ENCODE measurements around the gene PFKFB4. TPM values are rescaled to one million over a fixed set of nuclear protein-coding genes. Genes with fewer than 3 reads are reported as not detected.
A peak's percentile ranks its signal among the peaks of the same experiment; 100 is the strongest.

Gene PFKFB4
- total and polyA plus RNA-seq, 5 donors from 2014 or later = 0.96 to 1.8 (median 1.5) TPM

GRCh38 chr3:48564022-48564421 lies 7.4 kb upstream of the PFKFB4 start:
- no peak overlapping the region for H3K4me3 Mint-ChIP-seq
- no peak overlapping the region for H3K27ac Mint-ChIP-seq
- no peak for DNase-seq

GRCh38 chr3:48563382-48563918 lies 6.8 kb upstream of the PFKFB4 start, which contains the start of gene UCN2:
UCN2 (minus strand) TSS chr3:48563781; CDS start chr3:48563124, 657 bp downstream.
- Mint-ChIP-seq H3K27ac (peak within 1 kb of the TSS in 1 of 3 donors; percentile 32), H3K4me3 (peak within 1 kb of the TSS in 1 of 4 donors; percentile 64), H3K9me3 (peaks cover 0 to 1% (median 0%) of the 10 kb centered on the region in 7 donors), H3K4me1 (peaks cover 0 to 3% (median under 1%) of the 10 kb centered on the region in 4 donors), H3K36me3 (no peaks in the 10 kb centered on the region), H3K27me3 (peaks cover 4% of the 10 kb centered on the region)
- Histone ChIP-seq H3K27ac (ENCODE audit: insufficient read depth, low read length, poor library complexity, severe bottlenecking) (no peak within 1 kb of the TSS), H3K4me3 (ENCODE audit: low read depth, low read length) (no peak within 1 kb of the TSS), H3K4me1 (ENCODE audit: control insufficient read depth, insufficient read depth, low read length, poor library complexity, severe bottlenecking) (no peaks in the 10 kb centered on the region), H3K36me3 (ENCODE audit: control insufficient read depth, insufficient read depth, low read length) (no peaks in the 10 kb centered on the region), H3K27me3 (ENCODE audit: control insufficient read depth, insufficient read depth, low read length) (no peaks in the 10 kb centered on the region), H3K9me3 (ENCODE audit: control insufficient read depth in 2 of 2, low read length in 2 of 2) (no peaks in the 10 kb centered on the region)
- DNase-seq = no peak
- ATAC-seq (ENCODE audit: low read depth in 2 of 2) = no peak

More at GRCh38 chr3:48564022-48564421, 7.4 kb upstream of the PFKFB4 start:
- H3K36me3 ChIP-seq (ENCODE audit: control insufficient read depth, insufficient read depth, low read length) = no peaks in the 10 kb centered on the region
- H3K4me3 ChIP-seq (ENCODE audit: low read depth, low read length) = no peak overlapping the region
- Mint-ChIP-seq H3K36me3 (no peaks in the 10 kb centered on the region), H3K4me1 (no peaks in the 10 kb centered on the region), H3K9me3 (peaks cover 0 to 1% (median 0%) of the 10 kb centered on the region in 7 donors), H3K27me3 (peaks cover 4% of the 10 kb centered on the region)
- ATAC-seq (ENCODE audit: low read depth in 2 of 2) = peak in 1 of 2 donors; percentile 37
- no peaks in the 10 kb centered on the region for H3K27me3 ChIP-seq (ENCODE audit: control insufficient read depth, insufficient read depth, low read length)
- no peaks in the 10 kb centered on the region for H3K4me1 ChIP-seq (ENCODE audit: control insufficient read depth, insufficient read depth, low read length, poor library complexity, severe bottlenecking)
- no peaks in the 10 kb centered on the region for H3K9me3 ChIP-seq (ENCODE audit: control insufficient read depth in 2 of 2, low read length in 2 of 2)
- no peak overlapping the region for H3K27ac ChIP-seq (ENCODE audit: insufficient read depth, low read length, poor library complexity, severe bottlenecking)

- Mint-ChIP-seq H3K4me3 (peak overlapping the region in 1 of 4 donors; percentile 64), H3K27me3 (peaks cover 4% of the 10 kb centered on the region), H3K9me3 (peaks cover 0 to 1% (median 0%) of the 10 kb centered on the region in 7 donors), H3K4me1 (peaks cover 4 to 8% (median 5%) of the 10 kb centered on the region in 4 donors), H3K36me3 (no peaks in the 10 kb centered on the region), H3K27ac (peak overlapping the region in 1 of 3 donors; percentile 32)
- no peaks in the 10 kb centered on the region for H3K9me3 ChIP-seq (ENCODE audit: control insufficient read depth in 2 of 2, low read length in 2 of 2)
- ATAC-seq (ENCODE audit: low read depth in 2 of 2) (no peak), DNase-seq (no peak)
- no peaks in the 10 kb centered on the region for H3K27me3 ChIP-seq (ENCODE audit: control insufficient read depth, insufficient read depth, low read length)
- no peaks in the 10 kb centered on the region for H3K36me3 ChIP-seq (ENCODE audit: control insufficient read depth, insufficient read depth, low read length)
- H3K4me1 ChIP-seq (ENCODE audit: control insufficient read depth, insufficient read depth, low read length, poor library complexity, severe bottlenecking) = peaks cover 6% of the 10 kb centered on the region
- no peak overlapping the region for H3K4me3 ChIP-seq (ENCODE audit: low read depth, low read length)
- H3K27ac ChIP-seq (ENCODE audit: insufficient read depth, low read length, poor library complexity, severe bottlenecking) = no peak overlapping the region
Measured at GRCh38 chr3:48562367-48563095, 5.9 kb upstream of the PFKFB4 start.

- DNase-seq = no peak
- H3K4me3 Mint-ChIP-seq = no peak overlapping the region
Measured at GRCh38 chr3:48561045-48561736, 4.6 kb upstream of the PFKFB4 start.

GRCh38 chr3:48560648-48561018 lies 4.0 kb upstream of the PFKFB4 start:
- H3K4me1 ChIP-seq (ENCODE audit: control insufficient read depth, insufficient read depth, low read length, poor library complexity, severe bottlenecking) = peaks cover 19% of the 10 kb centered on the region
- peaks cover 4% of the 10 kb centered on the region for H3K27me3 Mint-ChIP-seq
- H3K9me3 Mint-ChIP-seq = no peaks in the 10 kb centered on the region
- H3K27ac Mint-ChIP-seq = no peak overlapping the region
- no peak overlapping the region for H3K27ac ChIP-seq (ENCODE audit: insufficient read depth, low read length, poor library complexity, severe bottlenecking)
- H3K36me3 Mint-ChIP-seq = no peaks in the 10 kb centered on the region
- no peak overlapping the region for H3K4me3 Mint-ChIP-seq
- no peaks in the 10 kb centered on the region for H3K27me3 ChIP-seq (ENCODE audit: control insufficient read depth, insufficient read depth, low read length)
- ATAC-seq (ENCODE audit: low read depth in 2 of 2) = no peak
- no peaks in the 10 kb centered on the region for H3K36me3 ChIP-seq (ENCODE audit: control insufficient read depth, insufficient read depth, low read length)
- DNase-seq = no peak
- peaks cover 4 to 20% (median 8%) of the 10 kb centered on the region in 4 donors for H3K4me1 Mint-ChIP-seq
- no peaks in the 10 kb centered on the region for H3K9me3 ChIP-seq (ENCODE audit: control insufficient read depth in 2 of 2, low read length in 2 of 2)
- H3K4me3 ChIP-seq (ENCODE audit: low read depth, low read length) = no peak overlapping the region

More at GRCh38 chr3:48561045-48561736, 4.6 kb upstream of the PFKFB4 start:
- Histone ChIP-seq H3K4me3 (ENCODE audit: low read depth, low read length) (no peak overlapping the region), H3K27ac (ENCODE audit: insufficient read depth, low read length, poor library complexity, severe bottlenecking) (no peak overlapping the region), H3K4me1 (ENCODE audit: control insufficient read depth, insufficient read depth, low read length, poor library complexity, severe bottlenecking) (peaks cover 16% of the 10 kb centered on the region), H3K36me3 (ENCODE audit: control insufficient read depth, insufficient read depth, low read length) (no peaks in the 10 kb centered on the region), H3K27me3 (ENCODE audit: control insufficient read depth, insufficient read depth, low read length) (no peaks in the 10 kb centered on the region), H3K9me3 (ENCODE audit: control insufficient read depth in 2 of 2, low read length in 2 of 2) (no peaks in the 10 kb centered on the region)
- Mint-ChIP-seq H3K36me3 (no peaks in the 10 kb centered on the region), H3K27ac (no peak overlapping the region), H3K4me1 (peaks cover 4 to 16% (median 8%) of the 10 kb centered on the region in 4 donors), H3K9me3 (no peaks in the 10 kb centered on the region), H3K27me3 (peaks cover 4% of the 10 kb centered on the region)
- ATAC-seq (ENCODE audit: low read depth in 2 of 2) = no peak

- H3K27ac Mint-ChIP-seq = peak overlapping the region; percentile 18 to 34 (median 28)
- Histone ChIP-seq H3K36me3 (ENCODE audit: control insufficient read depth, insufficient read depth, low read length) (no peaks in the 10 kb centered on the region), H3K4me3 (ENCODE audit: low read depth, low read length) (no peak overlapping the region), H3K4me1 (ENCODE audit: control insufficient read depth, insufficient read depth, low read length, poor library complexity, severe bottlenecking) (peaks cover 19% of the 10 kb centered on the region), H3K27me3 (ENCODE audit: control insufficient read depth, insufficient read depth, low read length) (no peaks in the 10 kb centered on the region), H3K9me3 (ENCODE audit: control insufficient read depth in 2 of 2, low read length in 2 of 2) (no peaks in the 10 kb centered on the region), H3K27ac (ENCODE audit: insufficient read depth, low read length, poor library complexity, severe bottlenecking) (no peak overlapping the region)
- no peak for ATAC-seq (ENCODE audit: low read depth in 2 of 2)
- H3K27me3 Mint-ChIP-seq = peaks cover 4% of the 10 kb centered on the region
- no peaks in the 10 kb centered on the region for H3K9me3 Mint-ChIP-seq
- H3K36me3 Mint-ChIP-seq = no peaks in the 10 kb centered on the region
- H3K4me1 Mint-ChIP-seq = peaks cover 4 to 26% (median 8%) of the 10 kb centered on the region in 4 donors
- H3K4me3 Mint-ChIP-seq = peak overlapping the region; percentile 57 to 90 (median 72)
- DNase-seq = no peak
Measured at GRCh38 chr3:48558493-48559134, 2.0 kb upstream of the PFKFB4 start.

- Histone ChIP-seq H3K4me1 (ENCODE audit: control insufficient read depth, insufficient read depth, low read length, poor library complexity, severe bottlenecking) (peaks cover 19% of the 10 kb centered on the region), H3K27me3 (ENCODE audit: control insufficient read depth, insufficient read depth, low read length) (no peaks in the 10 kb centered on the region), H3K27ac (ENCODE audit: insufficient read depth, low read length, poor library complexity, severe bottlenecking) (peak overlapping the region; percentile 42), H3K9me3 (ENCODE audit: control insufficient read depth in 2 of 2, low read length in 2 of 2) (no peaks in the 10 kb centered on the region), H3K36me3 (ENCODE audit: control insufficient read depth, insufficient read depth, low read length) (no peaks in the 10 kb centered on the region), H3K4me3 (ENCODE audit: low read depth, low read length) (no peak overlapping the region)
- ATAC-seq (ENCODE audit: low read depth in 2 of 2) = no peak
- DNase-seq = no peak
- H3K27me3 Mint-ChIP-seq = no peaks in the 10 kb centered on the region
- no peaks in the 10 kb centered on the region for H3K9me3 Mint-ChIP-seq
- peak overlapping the region; percentile 63 to 92 (median 86) for H3K4me3 Mint-ChIP-seq
- peaks cover 4 to 26% (median 8%) of the 10 kb centered on the region in 4 donors for H3K4me1 Mint-ChIP-seq
- H3K27ac Mint-ChIP-seq = peak overlapping the region; percentile 12 to 78 (median 38)
- H3K36me3 Mint-ChIP-seq = no peaks in the 10 kb centered on the region
Measured at GRCh38 chr3:48555949-48556795, 431 bp downstream of the PFKFB4 start.

All from CD4-positive, CD25-positive, alpha-beta regulatory T cell (primary cell).